CD8-positive, alpha-beta memory T cell (primary cell): Measurements from ENCODE around the gene LGALS13. TPM values are rescaled to one million over a fixed set of nuclear protein-coding genes. Genes with fewer than 3 reads are reported as not detected.
A peak's percentile ranks its signal among the peaks of the same experiment; 100 is the strongest.

Experiments
- CTCF ChIA-PET: fragments of 350-600 bp; sonication (Branson Sonifier 250); formaldehyde crosslinking; loops from one replicate; lab custom pipeline; 2021; ENCODE audit warnings: antibody characterized with exemption; lab: Charles Lee
- POLR2A ChIA-PET: fragments of 350-600 bp; sonication (Branson Sonifier 250); formaldehyde crosslinking; loops from one replicate; lab custom pipeline; 2021; ENCODE audit warnings: antibody characterized with exemption; lab: Charles Lee
- DNase-seq, 5 donors: peaks; one replicate each; pipeline versions ENCODE4 v3.0.0 to v3.0.0-alpha.2; 2020 to 2022; ENCODE audit warnings: mixed read lengths in 1 of 5
- H3K27ac ChIP-seq: one replicate; pipeline ENCODE4 v1.7.0; 2013; ENCODE audit warnings: low read depth, mild to moderate bottlenecking, low read length, moderate library complexity
- H3K27me3 ChIP-seq: 2 replicates; pipeline ENCODE4 v1.7.0; 2013; ENCODE audit warnings: low read length, mild to moderate bottlenecking; ENCODE audit not compliant: insufficient read depth, poor library complexity, severe bottlenecking
- H3K36me3 ChIP-seq: 2 replicates; pipeline ENCODE4 v1.7.0; 2013; ENCODE audit warnings: mild to moderate bottlenecking, low read length, moderate library complexity; ENCODE audit not compliant: insufficient read depth
- H3K4me1 ChIP-seq: 2 replicates; pipeline ENCODE4 v1.7.0; 2013; ENCODE audit warnings: mild to moderate bottlenecking, low read length, moderate library complexity; ENCODE audit not compliant: insufficient read depth
- H3K4me3 ChIP-seq: 2 replicates; pipeline ENCODE4 v1.7.0; 2013; ENCODE audit warnings: mild to moderate bottlenecking, low read length
- H3K9me3 ChIP-seq: 2 replicates; pipeline ENCODE4 v1.7.0; 2013; ENCODE audit warnings: mild to moderate bottlenecking, low read length
- H3K27ac Mint-ChIP-seq, 8 donors: one replicate each; pipeline ENCODE4 v1.8.0; 2020 to 2021; ENCODE audit warnings: mixed read lengths in 8 of 8, mild to moderate bottlenecking in 6 of 8, inconsistent platforms in 3 of 8, moderate library complexity in 3 of 8
- H3K27me3 Mint-ChIP-seq, 2 donors: one replicate each; pipeline ENCODE4 v1.8.0; 2020 to 2021; ENCODE audit warnings: mixed read lengths in 2 of 2, mild to moderate bottlenecking in 1 of 2, moderate library complexity in 1 of 2
- H3K36me3 Mint-ChIP-seq, 3 donors: one replicate each; pipeline ENCODE4 v1.8.0; 2020 to 2021; ENCODE audit warnings: mixed read lengths in 3 of 3, inconsistent platforms in 1 of 3, mild to moderate bottlenecking in 1 of 3
- H3K4me1 Mint-ChIP-seq, 3 donors: one replicate each; pipeline ENCODE4 v1.8.0; 2020 to 2021; ENCODE audit warnings: mixed read lengths in 3 of 3, inconsistent platforms in 1 of 3, mild to moderate bottlenecking in 1 of 3
- H3K4me3 Mint-ChIP-seq, 7 donors: one replicate each; pipeline ENCODE4 v1.8.0; 2020 to 2021; ENCODE audit warnings: mixed read lengths in 7 of 7, mild to moderate bottlenecking in 6 of 7, moderate library complexity in 4 of 7, inconsistent platforms in 2 of 7
- H3K9me3 Mint-ChIP-seq, 5 donors: one replicate each; pipeline ENCODE4 v1.8.0; 2020 to 2022; ENCODE audit warnings: mixed read lengths in 5 of 5, mild to moderate bottlenecking in 3 of 5, moderate library complexity in 2 of 5, inconsistent platforms in 1 of 5
- polyA plus RNA-seq: library from polyadenylated mRNA; unstranded; fragments of 300-500 nt; fragmentation: Illumina TruSeq; gene quantifications from one replicate; pipeline ENCODE4 v1.2.3, GENCODE V29; 2021
- total RNA-seq, 2 experiments: library from RNA; stranded (reverse); gene quantifications; one replicate each; pipeline ENCODE4 v1.2.3, GENCODE V29; 2021

The LGALS13 gene
- total and polyA plus RNA-seq, 3 experiments from 2014 or later: not detected

DNA sequence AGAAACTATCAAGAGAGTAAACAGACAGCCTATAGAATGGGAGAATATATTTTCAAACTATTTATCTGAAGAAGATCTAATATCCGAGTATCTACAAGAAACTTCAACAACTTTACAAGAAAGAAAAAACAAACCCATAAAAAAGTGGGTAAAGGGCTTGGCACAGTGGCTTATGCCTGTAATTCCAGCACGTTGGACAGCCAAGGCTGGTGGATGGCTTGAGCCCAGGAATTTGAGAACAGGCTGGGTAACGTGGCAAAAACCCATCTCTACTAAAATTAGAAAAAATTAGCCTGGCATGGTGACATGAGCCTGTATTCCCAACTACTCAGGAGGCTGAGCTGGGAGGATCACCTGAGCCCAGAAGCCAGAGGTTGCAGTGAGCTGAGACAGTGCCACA lies 45.6 kb downstream of the LGALS13 start:
- no peak overlapping the region for H3K27ac Mint-ChIP-seq
- peaks cover 0 to 4% (median 2%) of the 10 kb centered on the region in 5 donors for H3K9me3 Mint-ChIP-seq
- no peaks in the 10 kb centered on the region for H3K4me1 Mint-ChIP-seq
- Histone ChIP-seq H3K27me3 (peaks cover 6% of the 10 kb centered on the region), H3K4me3 (no peak overlapping the region), H3K36me3 (no peaks in the 10 kb centered on the region), H3K4me1 (no peaks in the 10 kb centered on the region), H3K9me3 (no peaks in the 10 kb centered on the region), H3K27ac (no peak overlapping the region)
- POLR2A ChIA-PET: no interaction called here
- peaks cover 26 to 90% of the 10 kb centered on the region in 2 donors for H3K27me3 Mint-ChIP-seq
- CTCF ChIA-PET: no interaction called here
- H3K36me3 Mint-ChIP-seq: peaks cover 0 to 3% (median 0%) of the 10 kb centered on the region in 3 donors
- DNase-seq: no peak
- H3K4me3 Mint-ChIP-seq: no peak overlapping the region

DNA sequence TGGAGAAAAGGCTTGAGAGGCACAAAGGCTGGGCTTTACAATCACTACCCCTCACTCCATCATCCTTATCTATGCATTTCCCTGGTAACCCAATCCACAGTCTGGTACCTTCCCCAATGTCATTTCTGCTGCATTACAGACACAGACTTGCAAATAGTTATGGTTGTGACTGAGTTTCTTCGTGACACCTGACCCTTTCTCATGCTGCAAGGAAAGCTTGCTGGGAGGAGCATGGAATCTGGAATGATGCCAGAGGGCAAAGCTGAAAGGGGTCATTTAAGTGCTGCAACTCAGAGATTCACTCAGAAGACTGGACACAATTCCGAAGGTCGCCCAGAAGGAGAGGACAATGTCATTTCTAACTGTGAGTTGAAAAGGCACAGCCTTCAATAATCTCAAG lies 53.3 kb downstream of the LGALS13 start, which contains the start of gene LGALS16:
Gene LGALS16, plus strand, starts transcription at position 301 of the 400 bp plus-strand sequence. Its CDS starts 49 bp downstream, at position 350.
- Histone ChIP-seq H3K27me3 (no peaks in the 10 kb centered on the region), H3K27ac (no peak within 1 kb of the TSS), H3K36me3 (no peaks in the 10 kb centered on the region), H3K4me1 (no peaks in the 10 kb centered on the region), H3K4me3 (no peak within 1 kb of the TSS), H3K9me3 (no peaks in the 10 kb centered on the region)
- H3K27ac Mint-ChIP-seq: peak within 1 kb of the TSS in 1 of 8 donors; percentile 34
- no peak within 1 kb of the TSS for H3K4me3 Mint-ChIP-seq
- no peaks in the 10 kb centered on the region for H3K36me3 Mint-ChIP-seq
- H3K9me3 Mint-ChIP-seq: no peaks in the 10 kb centered on the region
- ChIA-PET POLR2A (no interaction called here), CTCF (no interaction called here)
- no peak for DNase-seq
- peaks cover 23 to 53% of the 10 kb centered on the region in 2 donors for H3K27me3 Mint-ChIP-seq
- H3K4me1 Mint-ChIP-seq: no peaks in the 10 kb centered on the region

Other genes with a start within 250 kb of the LGALS13 start
- gene PAF1, start 211.4 kb upstream of the LGALS13 start, total RNA-seq: 10 to 100 TPM; 44.6 to 46.9 TPM
- gene PAF1, start 211.4 kb upstream of the LGALS13 start, polyA plus RNA-seq: 50.2 TPM
- 10 to 100 TPM; 39.3 to 39.6 TPM for gene MED29, start 211.1 kb upstream of the LGALS13 start, total RNA-seq
- gene MED29, start 211.1 kb upstream of the LGALS13 start, polyA plus RNA-seq: 56.8 TPM
- 10 to 100 TPM; 32.8 to 36.4 TPM for gene ZFP36, start 195.7 kb upstream of the LGALS13 start, total RNA-seq
- 355 TPM for gene ZFP36, start 195.7 kb upstream of the LGALS13 start, polyA plus RNA-seq
- 10 to 100 TPM; 35.2 to 36.4 TPM for gene PLEKHG2, start 189.9 kb upstream of the LGALS13 start, total RNA-seq
- gene PLEKHG2, start 189.9 kb upstream of the LGALS13 start, polyA plus RNA-seq: 4.0 TPM
- gene RPS16, start 166.6 kb upstream of the LGALS13 start, total RNA-seq: 1,000 to 10,000 TPM; 2,654 to 2,668 TPM
- gene RPS16, start 166.6 kb upstream of the LGALS13 start, polyA plus RNA-seq: 1,795 TPM
- 100 to 1,000 TPM; 190 to 196 TPM for gene SUPT5H, start 156.9 kb upstream of the LGALS13 start, total RNA-seq
- gene SUPT5H, start 156.9 kb upstream of the LGALS13 start, polyA plus RNA-seq: 115 TPM
- gene TIMM50, start 121.7 kb upstream of the LGALS13 start, total RNA-seq: 100 to 1,000 TPM; 131 to 137 TPM
- gene TIMM50, start 121.7 kb upstream of the LGALS13 start, polyA plus RNA-seq: 47.3 TPM
- gene DLL3, start 103.6 kb upstream of the LGALS13 start, total RNA-seq: 1 to 10 TPM in 1 of 2 experiments, under 1 TPM in 1; 0.92 to 1.4 TPM
- gene DLL3, start 103.6 kb upstream of the LGALS13 start, polyA plus RNA-seq: 0.25 TPM
- gene SELENOV, start 87.4 kb upstream of the LGALS13 start, total RNA-seq: not detected
- gene SELENOV, start 87.4 kb upstream of the LGALS13 start, polyA plus RNA-seq: not detected
- 1 to 10 TPM; 3.4 to 3.7 TPM for gene EID2B, start 69.7 kb upstream of the LGALS13 start, total RNA-seq
- 8.5 TPM for gene EID2B, start 69.7 kb upstream of the LGALS13 start, polyA plus RNA-seq
- 10 to 100 TPM; 14.0 to 15.4 TPM for gene EID2, start 62.4 kb upstream of the LGALS13 start, total RNA-seq
- 29.2 TPM for gene EID2, start 62.4 kb upstream of the LGALS13 start, polyA plus RNA-seq
- not detected for gene LGALS16, start 53.4 kb downstream of the LGALS13 start, total RNA-seq
- not detected for gene LGALS16, start 53.4 kb downstream of the LGALS13 start, polyA plus RNA-seq
- gene LGALS14, start 102.0 kb downstream of the LGALS13 start, total RNA-seq: not detected
- not detected for gene LGALS14, start 102.0 kb downstream of the LGALS13 start, polyA plus RNA-seq
- gene CLC, start 135.5 kb downstream of the LGALS13 start, total RNA-seq: not detected
- 0.84 TPM for gene CLC, start 135.5 kb downstream of the LGALS13 start, polyA plus RNA-seq
- not detected for gene LEUTX, start 176.3 kb downstream of the LGALS13 start, total RNA-seq
- not detected for gene LEUTX, start 176.3 kb downstream of the LGALS13 start, polyA plus RNA-seq
- gene DYRK1B, start 231.6 kb downstream of the LGALS13 start, total RNA-seq: 1 to 10 TPM; 7.9 to 9.1 TPM
- gene DYRK1B, start 231.6 kb downstream of the LGALS13 start, polyA plus RNA-seq: 15.3 TPM
- 100 to 1,000 TPM; 661 to 682 TPM for gene FBL, start 243.9 kb downstream of the LGALS13 start, total RNA-seq
- 182 TPM for gene FBL, start 243.9 kb downstream of the LGALS13 start, polyA plus RNA-seq